ENCODE data around the gene BARHL2. TPM values are rescaled to one million over a fixed set of nuclear protein-coding genes. Genes with fewer than 3 reads are reported as not detected.
A peak's percentile ranks its signal among the peaks of the same experiment; 100 is the strongest.

Gene BARHL2
- total and polyA plus RNA-seq, 2 of the 4 experiments (the other 2 are of a cell fraction): not detected

DNA sequence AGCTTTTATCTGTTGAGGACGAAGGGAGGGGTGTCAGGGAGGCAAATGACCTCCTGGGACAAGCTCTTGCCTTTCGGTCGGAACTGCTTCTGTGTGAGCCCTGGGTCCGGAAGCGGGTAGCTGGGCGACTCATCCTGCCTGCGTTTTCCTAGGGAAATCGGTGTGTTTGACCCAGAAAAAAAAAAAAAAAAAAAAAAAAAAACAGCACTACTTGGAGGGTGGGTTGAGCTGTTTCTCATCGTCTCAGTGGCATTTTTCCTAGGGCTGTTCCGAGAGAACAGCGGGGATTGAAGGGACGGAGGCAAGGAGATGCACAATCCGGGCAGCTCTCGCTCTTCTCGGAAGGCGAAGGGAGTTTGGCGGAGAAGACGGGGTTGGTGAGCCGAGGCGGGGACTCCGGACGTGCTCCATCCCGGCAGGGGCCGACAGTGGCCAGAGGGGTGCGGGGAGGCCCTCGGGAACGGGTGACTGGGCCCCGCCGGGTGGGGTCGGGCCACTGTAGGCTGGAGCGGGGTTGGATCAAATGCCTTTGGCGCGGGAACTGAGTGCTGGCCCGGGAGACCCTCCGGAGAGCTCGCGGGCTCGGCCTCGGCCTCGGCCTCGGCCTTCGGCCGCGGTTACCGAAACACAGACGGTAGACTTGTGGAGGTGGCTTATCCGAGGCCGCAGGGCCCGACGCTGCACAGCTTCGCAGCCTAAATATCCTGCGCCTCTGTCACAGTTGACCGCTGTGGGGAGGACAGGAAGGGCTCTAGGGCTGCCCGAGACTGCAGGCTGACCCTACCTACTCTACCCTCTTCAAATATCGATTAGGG lies 2.4 kb upstream of the BARHL2 start:
- peaks cover 17% of the 10 kb centered on the region; the same call in 1 of the 2 replicates for H3K9me3 ChIP-seq (ENCODE audit: control insufficient read depth, insufficient read depth, low read length)
- POLR2A ChIA-PET (ENCODE audit: unreplicated experiment): no interaction called here
- H3K4ac ChIP-seq (ENCODE audit: low read depth, low read length): no peak overlapping the region
- intact Hi-C loops (cut with micrococcal nuclease) (loop anchor here (2.0 to 10.0 kb wide), 2 partner anchors 307 to 555 kb away; no protein-coding TSS in a partner anchor), dilution Hi-C loops (cut with HindIII; ENCODE audit: low sequenced_read_pairs, unreplicated experiment) (no loop called here), in situ Hi-C loops (cut with MboI; ENCODE audit: low sequenced_read_pairs) (loop anchor here (10.0 kb wide), 2 partner anchors 245 to 445 kb away; no protein-coding TSS in a partner anchor)
- H3K14ac ChIP-seq (replicated peaks; ENCODE audit: low read depth, low read length): no peak overlapping the region
- no peak overlapping the region for H2BK5ac ChIP-seq (ENCODE audit: low read depth, low read length, poor library complexity, severe bottlenecking)
- no peaks in the 10 kb centered on the region for H3K4me1 ChIP-seq (ENCODE audit: control insufficient read depth, insufficient read depth, low read length)
- WGBS, 2 experiments (ENCODE audit: extremely low coverage in 2 of 2, insufficient read length in 1 of 2): 7% methylated on average over 15 of the region's 55 CpGs; no CpG with 5 or more reads in 1 of the 2 experiments
- no peak overlapping the region for H3K23ac ChIP-seq (ENCODE audit: low read depth, low read length)
- H2AK9ac ChIP-seq (replicated peaks; ENCODE audit: low read depth, low read length, poor library complexity): no peak overlapping the region
- H3K36me3 ChIP-seq (ENCODE audit: control insufficient read depth, insufficient read depth, low read length): no peaks in the 10 kb centered on the region
- H3K79me1 ChIP-seq (ENCODE audit: low read depth in 1 of 2, low read length in 2 of 2): no peaks in the 10 kb centered on the region
- ATAC-seq (ENCODE audit: low read depth) (no peak), DNase-seq (no peak)
- no peak overlapping the region for H3K18ac ChIP-seq (ENCODE audit: low read depth, low read length)
- TF ChIP-seq MXI1 (IDR thresholded peaks at IDR 0.05; ENCODE audit: borderline replicate concordance, low read depth, low read length): no peak
- TF ChIP-seq, protein P1, sequence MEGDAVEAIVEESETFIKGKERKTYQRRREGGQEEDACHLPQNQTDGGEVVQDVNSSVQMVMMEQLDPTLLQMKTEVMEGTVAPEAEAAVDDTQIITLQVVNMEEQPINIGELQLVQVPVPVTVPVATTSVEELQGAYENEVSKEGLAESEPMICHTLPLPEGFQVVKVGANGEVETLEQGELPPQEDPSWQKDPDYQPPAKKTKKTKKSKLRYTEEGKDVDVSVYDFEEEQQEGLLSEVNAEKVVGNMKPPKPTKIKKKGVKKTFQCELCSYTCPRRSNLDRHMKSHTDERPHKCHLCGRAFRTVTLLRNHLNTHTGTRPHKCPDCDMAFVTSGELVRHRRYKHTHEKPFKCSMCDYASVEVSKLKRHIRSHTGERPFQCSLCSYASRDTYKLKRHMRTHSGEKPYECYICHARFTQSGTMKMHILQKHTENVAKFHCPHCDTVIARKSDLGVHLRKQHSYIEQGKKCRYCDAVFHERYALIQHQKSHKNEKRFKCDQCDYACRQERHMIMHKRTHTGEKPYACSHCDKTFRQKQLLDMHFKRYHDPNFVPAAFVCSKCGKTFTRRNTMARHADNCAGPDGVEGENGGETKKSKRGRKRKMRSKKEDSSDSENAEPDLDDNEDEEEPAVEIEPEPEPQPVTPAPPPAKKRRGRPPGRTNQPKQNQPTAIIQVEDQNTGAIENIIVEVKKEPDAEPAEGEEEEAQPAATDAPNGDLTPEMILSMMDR (conservative IDR thresholded peaks at IDR 0.05; ENCODE audit: low read depth, low read length): no peak
- TF ChIP-seq BHLHE40 (IDR thresholded peaks at IDR 0.05; ENCODE audit: low read depth, low read length): no peak
- TF ChIP-seq RCOR1 (IDR thresholded peaks at IDR 0.05; ENCODE audit: insufficient replicate concordance, low read length): no peak
- no peaks in the 10 kb centered on the region for H3K9me1 ChIP-seq (ENCODE audit: insufficient read depth, low read length)
- H4K8ac ChIP-seq (ENCODE audit: low read depth in 2 of 2, low read length in 2 of 2): no peak overlapping the region
- no peak overlapping the region for H2BK15ac ChIP-seq (ENCODE audit: low read depth, low read length)
- H4K5ac ChIP-seq (ENCODE audit: low read depth, low read length): no peak overlapping the region
- no peak overlapping the region for H3K4me3 ChIP-seq (ENCODE audit: insufficient read depth, low read depth, low read length)
- CTCF ChIA-PET: interaction anchor here (0.6 kb wide), 1 partner anchor 564 kb away, joined by 3 read pairs; no protein-coding TSS in a partner anchor
- H4K20me1 ChIP-seq (ENCODE audit: insufficient read depth, low read length): no peaks in the 10 kb centered on the region
- H3K27ac ChIP-seq (ENCODE audit: insufficient read depth, low read length): no peak overlapping the region
- peak overlapping the region; percentile 38 for H2AFZ ChIP-seq (replicated peaks; ENCODE audit: low read length, poor library complexity)
- no TSS peak for BruUV-seq (replicated peaks)
- no peak overlapping the region for H4K91ac ChIP-seq (ENCODE audit: insufficient read depth, low read depth, low read length)
- no peak overlapping the region for H2BK120ac ChIP-seq (ENCODE audit: low read depth, low read length)
- H3K27me3 ChIP-seq (ENCODE audit: control insufficient read depth, insufficient read depth, low read length): peaks cover 80% of the 10 kb centered on the region
- no peak overlapping the region for H3K4me2 ChIP-seq (ENCODE audit: low read depth, low read length)
- no peak overlapping the region for H2AK5ac ChIP-seq (ENCODE audit: low read depth, low read length)
- H3K56ac ChIP-seq (ENCODE audit: extremely low read depth, insufficient read depth, low read length): no peak overlapping the region
- no peak overlapping the region for H3K9ac ChIP-seq (ENCODE audit: low read depth, low read length)
- H2BK20ac ChIP-seq (ENCODE audit: low read depth, low read length): no peak overlapping the region

All from IMR-90 (cell line).